OCI-LY1 (cell line): ENCODE results near the gene EYS.

Experiments
- CTCF ChIP-seq: fragments of 200-600 bp; sonication (generic), shearing (Covaris generic); IDR thresholded peaks from 2 replicates; pipeline ENCODE4 v1.5.1; 2017; ENCODE audit warnings: mild to moderate bottlenecking, antibody characterized with exemption, low read length, moderate library complexity, mixed read lengths
- EZH2 ChIP-seq: fragments of 200-600 bp; sonication (generic), shearing (Covaris generic); IDR thresholded peaks from 2 replicates; pipeline ENCODE4 v1.8.0; 2017; ENCODE audit warnings: borderline replicate concordance, mixed run types, mild to moderate bottlenecking, antibody characterized with exemption, low read length, moderate library complexity, mixed read lengths

GRCh38 chr6:64553249-64553786 is 1153.7 kb downstream of the EYS start:
- no peak for TF ChIP-seq EZH2
- TF ChIP-seq CTCF: no peak
